A549 (cell line): ENCODE data around the gene GUK1. TPM values are rescaled to one million over a fixed set of nuclear protein-coding genes. Genes with fewer than 3 reads are reported as not detected.

ENCODE experiments used
- ATAC-seq, 2 experiments: fragments of 200-7000 bp in 1 of 2; fragments of >200 bp in 1 of 2; cut with Nextera tagmentation in 1 of 2; cut with Tn5 transposase in 1 of 2; 3 replicates each; pipeline versions ENCODE4 v1.8.0 to v1.9.1; 2018 to 2020; ENCODE audit warnings: mild to moderate bottlenecking in 1 of 2, moderate library complexity in 1 of 2
- CTCF ChIA-PET: fragments of 300-600 bp; sonication (Branson Sonifier 250); formaldehyde crosslinking; extraction: SDS; loops from one replicate; lab custom pipeline; 2021; ENCODE audit warnings: antibody characterized with exemption, inconsistent platforms; lab: Yijun Ruan, JAX
- POLR2A ChIA-PET: fragments of 350-600 bp; formaldehyde crosslinking; extraction: SDS; loops from one replicate; lab custom pipeline; 2021; ENCODE audit warnings: antibody characterized with exemption, inconsistent platforms; lab: Yijun Ruan, JAX
- DNase-seq, 2 experiments: peaks; one replicate each; pipeline versions ENCODE4 v3.0.0 to v3.0.0-alpha.2; 2011 to 2016; ENCODE audit warnings: low read depth in 1 of 2, low spot score in 1 of 2
- FAIRE-seq: peaks from 2 replicates; lab custom pipeline; 2011; peaks lifted over from hg19 to GRCh38; lab: Jason Lieb, UNC
- H3K27ac ChIP-seq, 2 experiments: fragments of >200 bp; sonication (Bioruptor Twin); formaldehyde crosslinking; 3 replicates each; pipeline ENCODE4 v1.5.1; 2016 to 2017
- H3K4me1 ChIP-seq: fragments of >200 bp; sonication (Bioruptor Twin); formaldehyde crosslinking; 3 replicates; pipeline ENCODE4 v1.6.1; 2016
- H3K4me2 ChIP-seq: fragments of >200 bp; sonication (Bioruptor Twin); formaldehyde crosslinking; 3 replicates; pipeline ENCODE4 v1.6.1; 2016
- H3K4me3 ChIP-seq: fragments of >200 bp; sonication (Bioruptor Twin); formaldehyde crosslinking; 3 replicates; pipeline ENCODE4 v1.5.1; 2016
- H3K9me3 ChIP-seq: fragments of >200 bp; sonication (Bioruptor Twin); formaldehyde crosslinking; 3 replicates; pipeline ENCODE4 v1.6.1; 2016
- BCL3 ChIP-seq: fragments of >200 bp; sonication (Bioruptor Twin); formaldehyde crosslinking; IDR thresholded peaks from 3 replicates; pipeline ENCODE4 v1.6.1; 2016
- BHLHE40 ChIP-seq: IDR thresholded peaks from 2 replicates; pipeline ENCODE4 v1.6.1; 2012; ENCODE audit warnings: low read depth, low read length, inconsistent platforms
- CBX2 ChIP-seq: fragments of 200-600 bp; sonication (generic); IDR thresholded peaks from 2 replicates; pipeline ENCODE4 v1.6.1; 2016; ENCODE audit warnings: low read depth, mild to moderate bottlenecking, borderline replicate concordance
- CHD2 ChIP-seq: fragments of 150-350 bp; IDR thresholded peaks from 2 replicates; pipeline ENCODE4 v1.6.1; 2014; ENCODE audit warnings: low read length; ENCODE audit not compliant: partially characterized antibody
- EP300 ChIP-seq, 2 experiments: fragments of >200 bp; sonication (Bioruptor Twin); formaldehyde crosslinking; IDR thresholded peaks; 2 replicates in 1 of 2; 3 replicates in 1 of 2; pipeline ENCODE4 v1.6.1; 2016 to 2017
- FOSB ChIP-seq: fragments of 250-450 bp; sonication (Bioruptor Pico); IDR thresholded peaks from 2 replicates; pipeline ENCODE4 v1.5.0; 2020; ENCODE audit warnings: mild to moderate bottlenecking, moderate library complexity
- HES2 ChIP-seq: fragments of >200 bp; sonication (Bioruptor Twin); formaldehyde crosslinking; IDR thresholded peaks from 2 replicates; pipeline ENCODE4 v1.6.1; 2016
- JUN ChIP-seq, 2 experiments: fragments of >200 bp; sonication (Bioruptor Twin); formaldehyde crosslinking; IDR thresholded peaks; 2 replicates in 1 of 2; 3 replicates in 1 of 2; pipeline ENCODE4 v1.6.1; 2016 to 2017
- MAZ ChIP-seq: fragments of 150-350 bp; IDR thresholded peaks from 2 replicates; pipeline ENCODE4 v1.6.1; 2014; ENCODE audit warnings: antibody characterized with exemption, low read depth, low read length, borderline replicate concordance
- MYC ChIP-seq: IDR thresholded peaks from 2 replicates; pipeline ENCODE4 v1.6.1; 2012; ENCODE audit warnings: mild to moderate bottlenecking, inconsistent platforms, low read length, improper control_type of control experiment, borderline replicate concordance
- PBX3 ChIP-seq: IDR thresholded peaks from 2 replicates; pipeline ENCODE4 v1.6.1; 2012
- PHF8 ChIP-seq: fragments of 200-600 bp; sonication (generic); IDR thresholded peaks from 2 replicates; pipeline ENCODE4 v1.6.1; 2016; ENCODE audit warnings: low read depth, mild to moderate bottlenecking, antibody characterized with exemption, moderate library complexity, borderline replicate concordance
- POLR2A ChIP-seq: IDR thresholded peaks from 2 replicates; pipeline ENCODE4 v1.6.1; 2012; ENCODE audit warnings: mild to moderate bottlenecking, low read length
- POLR2AphosphoS2 ChIP-seq: conservative IDR thresholded peaks from 2 replicates; pipeline ENCODE4 v1.6.1; 2012; ENCODE audit warnings: low read length, improper control_type of control experiment, inconsistent platforms
- REST ChIP-seq: fragments of 200-600 bp; sonication (generic); IDR thresholded peaks from 2 replicates; pipeline ENCODE4 v1.6.1; 2016; ENCODE audit warnings: antibody characterized with exemption, mild to moderate bottlenecking, moderate library complexity
- RNF2 ChIP-seq: fragments of 200-600 bp; sonication (generic); IDR thresholded peaks from 2 replicates; pipeline ENCODE4 v1.6.1; 2016; ENCODE audit warnings: low read depth, mild to moderate bottlenecking, antibody characterized with exemption, moderate library complexity, borderline replicate concordance
- TFCP2L1 ChIP-seq: fragments of 250-450 bp; sonication (Bioruptor Pico); IDR thresholded peaks from 2 replicates; pipeline ENCODE4 v1.5.0; 2021; ENCODE audit warnings: mild to moderate bottlenecking
- TP53 ChIP-seq: fragments of 250-450 bp; sonication (Bioruptor Pico); IDR thresholded peaks from 2 replicates; pipeline ENCODE4 v1.5.0; 2021; ENCODE audit warnings: mild to moderate bottlenecking, moderate library complexity
- ZFP36 ChIP-seq: fragments of 450-650 bp; IDR thresholded peaks from 2 replicates; pipeline ENCODE4 v1.6.1; 2014; ENCODE audit warnings: borderline replicate concordance; ENCODE audit not compliant: partially characterized antibody
- ZNF302 ChIP-seq: fragments of 250-450 bp; sonication (Bioruptor Pico); IDR thresholded peaks from 2 replicates; pipeline ENCODE4 v1.9.0; 2021; ENCODE audit warnings: inconsistent platforms, mild to moderate bottlenecking, moderate library complexity
- ZSCAN20 ChIP-seq: fragments of 250-450 bp; sonication (Bioruptor Pico); IDR thresholded peaks from 2 replicates; pipeline ENCODE4 v1.8.0; 2022; ENCODE audit warnings: mild to moderate bottlenecking, moderate library complexity
- WGBS: methylation state at CpG from one replicate; pipeline ENCODE4 v1.1.6; 2017; ENCODE audit errors: missing lambda C conversion rate; 5-methylcytosine and 5-hydroxymethylcytosine counted together
- polyA plus RNA-seq, 4 experiments: library from polyadenylated mRNA; depleted of rRNA in 3 of 4; stranded (reverse); fragments of >200 nt; fragmentation: RNase III in 1 of 4; extraction: RNeasy Plus Mini Kit Qiagen cat#74134 plus additional on column Dnase treatment in 1 of 4; gene quantifications; 2 replicates in 3 of 4; 3 replicates in 1 of 4; pipeline ENCODE4 v1.2.3, GENCODE V29; 2011 to 2017

GUK1 gene
- polyA plus RNA-seq, 2 of the 4 experiments (the other 2 are of a cell fraction): 88.9 to 106 TPM

- TF ChIP-seq JUN (IDR thresholded peaks at IDR 0.05) (no peak), RNF2 (no peak)
Measured at GRCh38 chr1:228159008-228159665, 19.1 kb downstream of the GUK1 start (continued).

GRCh38 chr1:228160201-228160761 is 20.2 kb downstream of the GUK1 start:
- no peak for TF ChIP-seq TP53 (CRISPR knock-in tag)
- no peak for TF ChIP-seq MYC
- no peak for TF ChIP-seq PBX3
- TF ChIP-seq PHF8: no peak
- no peak for TF ChIP-seq REST
- no peak for TF ChIP-seq TFCP2L1 (CRISPR knock-in tag)
- no peak for TF ChIP-seq CHD2
- TF ChIP-seq ZNF302 (CRISPR knock-in tag): no peak
- TF ChIP-seq EP300 (IDR thresholded peaks at IDR 0.05): no peak
- no peak for TF ChIP-seq ZSCAN20 (CRISPR knock-in tag)
- no peak for TF ChIP-seq FOSB (CRISPR knock-in tag)
- no peak for TF ChIP-seq RNF2
- TF ChIP-seq POLR2A: no peak
- no peak for TF ChIP-seq ZFP36
- no peak for TF ChIP-seq BHLHE40
- no peak for TF ChIP-seq BCL3
- TF ChIP-seq POLR2AphosphoS2: no peak
- no peak for TF ChIP-seq CBX2
- TF ChIP-seq MAZ: no peak
- TF ChIP-seq HES2: no peak
- no peaks in the 10 kb centered on the region for H3K9me3 ChIP-seq
- no peak overlapping the region for H3K27ac ChIP-seq
- peaks cover 6% of the 10 kb centered on the region; the same call in 2 of the 3 replicates for H3K4me1 ChIP-seq
- DNase-seq: no peak
- no peak overlapping the region for H3K4me2 ChIP-seq
- no peak for ATAC-seq
- POLR2A ChIA-PET: interaction anchor here (1.5 kb wide), 1 partner anchor 10 kb away, joined by 4 read pairs; the partner anchor contains the start of gene GJC2
- no peak overlapping the region for H3K4me3 ChIP-seq
- CTCF ChIA-PET: interaction anchor here (1.0 kb wide), 1 partner anchor 51 kb away, joined by 4 read pairs; no protein-coding TSS in a partner anchor
- 58% methylated on average over 10 of the region's 15 CpGs for WGBS
- no peak for FAIRE-seq
